Measurements from ENCODE around the gene DYNLL2. TPM values are rescaled to one million over a fixed set of nuclear protein-coding genes. Genes with fewer than 3 reads are reported as not detected.
A peak's percentile ranks its signal among the peaks of the same experiment; 100 is the strongest.

The DYNLL2 gene
- polyA plus RNA-seq, 1 donor from 2014 or later = 66.7 TPM

- Histone ChIP-seq H4K20me1 (ENCODE audit: insufficient read depth) (peaks cover 61% of the 10 kb centered on the region), H3K27ac (ENCODE audit: low read length) (peak overlapping the region; percentile 83), H3K9me2 (ENCODE audit: insufficient read depth, low read length) (no peaks in the 10 kb centered on the region), H3K36me3 (ENCODE audit: insufficient read depth, low read length) (peaks cover 3% of the 10 kb centered on the region), H3K4me2 (ENCODE audit: low read length) (peak overlapping the region; percentile 99), H2AFZ (ENCODE audit: low read depth, low read length) (no peak overlapping the region), H3K9me3 (ENCODE audit: low read length) (no peaks in the 10 kb centered on the region), H3F3A (ENCODE audit: insufficient read depth, low read length, poor library complexity, severe bottlenecking) (no peaks in the 10 kb centered on the region), H3K27me3 (ENCODE audit: insufficient read depth, low read depth, low read length) (no peaks in the 10 kb centered on the region), H3K79me2 (replicated peaks; ENCODE audit: insufficient read depth, low read length) (peaks cover 61% of the 10 kb centered on the region), H3K4me3 (ENCODE audit: low read length) (peak overlapping the region; percentile 97), H3K9ac (ENCODE audit: low read length) (peak overlapping the region; percentile 92)
- TF ChIP-seq SMC3 (conservative IDR thresholded peaks at IDR 0.05; ENCODE audit: poor library complexity) (peak; percentile 77), POLR2AphosphoS5 (IDR thresholded peaks at IDR 0.05) (no peak), EP300 (conservative IDR thresholded peaks at IDR 0.05; ENCODE audit: poor library complexity, severe bottlenecking) (no peak), MXI1 (conservative IDR thresholded peaks at IDR 0.05; ENCODE audit: poor library complexity, severe bottlenecking) (peak; percentile 20), EZH2 (IDR thresholded peaks at IDR 0.05; ENCODE audit: borderline replicate concordance, insufficient read depth, low read length, poor library complexity, severe bottlenecking) (no peak), CTCF (IDR thresholded peaks at IDR 0.05; ENCODE audit: poor library complexity, severe bottlenecking) (peak; percentile 70), TAF1 (IDR thresholded peaks at IDR 0.05; ENCODE audit: low read depth) (peak; percentile 36), RAD21 (conservative IDR thresholded peaks at IDR 0.05) (peak; percentile 66), REST (IDR thresholded peaks at IDR 0.05; ENCODE audit: borderline replicate concordance) (no peak)
These were observed 1.2 kb downstream of the DYNLL2 start for GRCh38 chr17:58084317-58084981.

GRCh38 chr17:58085039-58085715, 2.0 kb downstream of the DYNLL2 start:
- H3K36me3 ChIP-seq (ENCODE audit: insufficient read depth, low read length) = peaks cover 3% of the 10 kb centered on the region
- no peak overlapping the region for H3K27ac ChIP-seq (ENCODE audit: low read length)
- no peaks in the 10 kb centered on the region for H3K27me3 ChIP-seq (ENCODE audit: insufficient read depth, low read depth, low read length)
- TF ChIP-seq MXI1 (conservative IDR thresholded peaks at IDR 0.05; ENCODE audit: poor library complexity, severe bottlenecking) = no peak
- TF ChIP-seq CTCF (IDR thresholded peaks at IDR 0.05; ENCODE audit: poor library complexity, severe bottlenecking) = peak; percentile 30
- peak; percentile 28 for TF ChIP-seq SMC3 (conservative IDR thresholded peaks at IDR 0.05; ENCODE audit: poor library complexity)
- peaks cover 68% of the 10 kb centered on the region for H4K20me1 ChIP-seq (ENCODE audit: insufficient read depth)
- peak overlapping the region; percentile 43 for H3K9ac ChIP-seq (ENCODE audit: low read length)
- H3K9me3 ChIP-seq (ENCODE audit: low read length) = no peaks in the 10 kb centered on the region
- peaks cover 68% of the 10 kb centered on the region for H3K79me2 ChIP-seq (replicated peaks; ENCODE audit: insufficient read depth, low read length)
- peak overlapping the region; percentile 97 for H3K4me3 ChIP-seq (ENCODE audit: low read length)
- peak overlapping the region; percentile 99 for H3K4me2 ChIP-seq (ENCODE audit: low read length)
- H3F3A ChIP-seq (ENCODE audit: insufficient read depth, low read length, poor library complexity, severe bottlenecking) = no peaks in the 10 kb centered on the region
- H3K9me2 ChIP-seq (ENCODE audit: insufficient read depth, low read length) = no peaks in the 10 kb centered on the region
- H2AFZ ChIP-seq (ENCODE audit: low read depth, low read length) = no peak overlapping the region

All from neural cell (in vitro differentiated cells).